Skeletal muscle cell (primary cell): ENCODE measurements around the gene KIF4A.
A peak's percentile ranks its signal among the peaks of the same experiment; 100 is the strongest.
"Not testable (repeated sequence)": the region's sequence is repeated elsewhere in the genome, so short reads cannot be mapped to it uniquely, and the experiment has no call there.

Experiments used
- DNase-seq: peaks from one replicate; pipeline ENCODE4 v3.0.0-alpha.2; 2010; ENCODE audit warnings: low read depth
- H3K4me3 ChIP-seq: 2 replicates; pipeline ENCODE4 v1.5.1; 2011; ENCODE audit warnings: low read depth, mild to moderate bottlenecking, control low read depth, low read length, moderate library complexity

Gene KIF4A, protein sequence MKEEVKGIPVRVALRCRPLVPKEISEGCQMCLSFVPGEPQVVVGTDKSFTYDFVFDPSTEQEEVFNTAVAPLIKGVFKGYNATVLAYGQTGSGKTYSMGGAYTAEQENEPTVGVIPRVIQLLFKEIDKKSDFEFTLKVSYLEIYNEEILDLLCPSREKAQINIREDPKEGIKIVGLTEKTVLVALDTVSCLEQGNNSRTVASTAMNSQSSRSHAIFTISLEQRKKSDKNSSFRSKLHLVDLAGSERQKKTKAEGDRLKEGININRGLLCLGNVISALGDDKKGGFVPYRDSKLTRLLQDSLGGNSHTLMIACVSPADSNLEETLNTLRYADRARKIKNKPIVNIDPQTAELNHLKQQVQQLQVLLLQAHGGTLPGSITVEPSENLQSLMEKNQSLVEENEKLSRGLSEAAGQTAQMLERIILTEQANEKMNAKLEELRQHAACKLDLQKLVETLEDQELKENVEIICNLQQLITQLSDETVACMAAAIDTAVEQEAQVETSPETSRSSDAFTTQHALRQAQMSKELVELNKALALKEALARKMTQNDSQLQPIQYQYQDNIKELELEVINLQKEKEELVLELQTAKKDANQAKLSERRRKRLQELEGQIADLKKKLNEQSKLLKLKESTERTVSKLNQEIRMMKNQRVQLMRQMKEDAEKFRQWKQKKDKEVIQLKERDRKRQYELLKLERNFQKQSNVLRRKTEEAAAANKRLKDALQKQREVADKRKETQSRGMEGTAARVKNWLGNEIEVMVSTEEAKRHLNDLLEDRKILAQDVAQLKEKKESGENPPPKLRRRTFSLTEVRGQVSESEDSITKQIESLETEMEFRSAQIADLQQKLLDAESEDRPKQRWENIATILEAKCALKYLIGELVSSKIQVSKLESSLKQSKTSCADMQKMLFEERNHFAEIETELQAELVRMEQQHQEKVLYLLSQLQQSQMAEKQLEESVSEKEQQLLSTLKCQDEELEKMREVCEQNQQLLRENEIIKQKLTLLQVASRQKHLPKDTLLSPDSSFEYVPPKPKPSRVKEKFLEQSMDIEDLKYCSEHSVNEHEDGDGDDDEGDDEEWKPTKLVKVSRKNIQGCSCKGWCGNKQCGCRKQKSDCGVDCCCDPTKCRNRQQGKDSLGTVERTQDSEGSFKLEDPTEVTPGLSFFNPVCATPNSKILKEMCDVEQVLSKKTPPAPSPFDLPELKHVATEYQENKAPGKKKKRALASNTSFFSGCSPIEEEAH

DNA sequence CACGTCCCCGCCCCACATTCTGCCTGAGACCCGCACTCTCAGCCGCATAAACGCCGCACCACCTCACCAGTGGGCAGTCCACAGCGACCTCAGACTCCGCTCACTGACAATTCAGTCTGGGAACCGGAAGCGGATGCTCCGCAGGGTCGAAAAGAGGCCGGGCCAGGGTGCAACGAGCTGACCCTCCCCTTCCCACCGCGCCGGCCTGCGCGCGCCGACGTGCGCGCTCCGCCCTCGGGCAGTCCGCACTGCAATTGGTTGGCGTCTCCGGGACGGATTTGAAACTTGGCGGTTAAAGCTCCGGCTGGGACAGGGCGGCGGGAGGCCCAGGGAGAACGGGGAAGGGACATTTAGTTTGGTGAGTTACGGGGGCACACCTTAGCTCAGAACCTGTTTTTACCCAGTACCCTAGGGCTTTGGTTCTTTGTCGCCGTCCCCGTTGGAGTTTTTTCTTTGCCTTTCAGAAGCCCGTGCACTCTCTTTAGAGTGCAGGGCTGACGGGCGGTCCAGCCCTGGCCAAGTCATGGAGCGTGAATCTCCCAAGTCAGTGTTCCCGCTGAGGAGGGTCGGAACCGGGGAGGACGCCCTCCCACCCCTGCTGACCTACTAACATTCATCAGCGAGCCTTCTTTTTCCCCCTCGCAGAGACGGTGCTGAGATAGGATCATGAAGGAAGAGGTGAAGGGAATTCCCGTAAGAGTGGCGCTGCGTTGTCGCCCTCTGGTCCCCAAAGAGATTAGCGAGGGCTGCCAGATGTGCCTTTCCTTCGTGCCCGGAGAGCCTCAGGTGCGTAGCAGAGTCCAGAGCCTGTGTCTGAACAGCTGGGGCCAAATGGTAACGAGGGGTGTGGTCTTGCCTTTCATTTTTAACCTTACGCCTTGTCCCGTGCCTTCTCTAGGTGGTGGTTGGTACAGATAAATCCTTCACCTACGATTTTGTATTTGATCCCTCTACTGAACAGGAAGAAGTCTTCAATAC, at the start of gene KIF4A, which contains the start of gene PDZD11:
KIF4A (plus strand) TSS at position 312 of the 978 bp plus-strand sequence; CDS start at position 667, 355 bp downstream.
PDZD11 (minus strand) TSS at position 135 of the 978 bp plus-strand sequence. CDS start 586 bp downstream, outside the sequence.
- H3K4me3 ChIP-seq: peak within 1 kb of the TSS; percentile 71

DNA sequence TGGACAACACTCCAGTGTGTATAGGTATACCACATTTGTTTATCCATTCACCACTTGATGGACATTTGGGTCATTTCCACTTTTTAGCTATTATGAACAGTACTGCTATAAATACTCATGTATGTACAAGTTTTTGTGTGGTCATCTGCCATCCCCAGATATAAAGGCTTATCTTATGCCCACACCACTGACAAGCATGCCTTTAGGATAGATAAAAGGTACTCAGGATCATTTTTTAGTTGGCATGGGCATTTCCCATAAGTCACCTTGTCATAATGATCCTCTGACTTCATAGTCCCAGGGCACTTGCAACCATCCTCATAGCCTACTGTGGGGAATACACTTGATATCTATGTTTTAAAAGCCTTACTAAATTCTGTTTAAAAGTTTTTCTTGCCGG, 49.2 kb upstream of the KIF4A start:
- no peak overlapping the region for H3K4me3 ChIP-seq
- no peak for DNase-seq

More for the DNA sequence above, at the start of gene KIF4A, which contains the start of gene PDZD11:
- peak; percentile 27 for DNase-seq

- no peak overlapping the region for H3K4me3 ChIP-seq
- DNase-seq: no peak
Observed at GRCh38 chrX:70241501-70241900, 48.4 kb upstream of the KIF4A start.

DNA sequence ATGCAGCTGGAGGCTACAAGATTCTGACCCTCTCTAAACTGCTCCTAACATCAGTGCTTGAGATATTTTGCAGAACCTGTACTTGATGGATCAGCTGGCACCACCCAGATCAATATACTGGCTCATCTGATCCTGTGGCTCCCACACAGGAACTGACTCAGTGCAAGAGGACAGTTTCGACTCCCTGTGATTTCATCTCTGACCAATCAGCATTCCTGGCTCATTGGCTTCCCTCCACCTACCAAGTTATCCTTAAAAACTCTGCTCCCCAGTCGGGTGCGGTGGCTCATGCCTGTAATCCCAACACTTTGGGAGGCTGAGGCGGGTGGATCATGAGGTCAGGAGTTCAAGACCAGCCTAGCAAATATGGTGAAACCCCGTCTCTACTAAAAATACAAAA, 46.3 kb upstream of the KIF4A start:
- not testable (repeated sequence) for H3K4me3 ChIP-seq, DNase-seq

DNA sequence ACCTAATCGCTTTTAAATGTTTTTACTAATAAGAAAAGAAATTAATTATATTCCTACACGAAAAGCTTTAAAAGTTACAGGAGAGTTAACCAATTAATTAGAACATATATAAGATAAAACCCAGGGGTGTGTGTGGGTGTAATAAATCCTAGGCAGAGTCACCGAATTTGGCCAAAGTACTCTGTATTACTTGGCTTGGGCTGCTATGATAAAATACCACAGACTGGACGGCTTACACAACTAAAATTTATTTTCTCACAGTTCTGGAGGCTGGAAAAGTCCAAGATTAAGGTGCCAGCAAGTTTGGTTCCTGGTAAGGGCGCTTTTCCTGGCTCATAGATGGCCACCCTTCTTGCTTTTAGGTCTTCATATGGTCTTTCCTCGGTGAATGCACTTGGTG, 45.0 kb upstream of the KIF4A start:
- no peak for DNase-seq
- H3K4me3 ChIP-seq: no peak overlapping the region

DNA sequence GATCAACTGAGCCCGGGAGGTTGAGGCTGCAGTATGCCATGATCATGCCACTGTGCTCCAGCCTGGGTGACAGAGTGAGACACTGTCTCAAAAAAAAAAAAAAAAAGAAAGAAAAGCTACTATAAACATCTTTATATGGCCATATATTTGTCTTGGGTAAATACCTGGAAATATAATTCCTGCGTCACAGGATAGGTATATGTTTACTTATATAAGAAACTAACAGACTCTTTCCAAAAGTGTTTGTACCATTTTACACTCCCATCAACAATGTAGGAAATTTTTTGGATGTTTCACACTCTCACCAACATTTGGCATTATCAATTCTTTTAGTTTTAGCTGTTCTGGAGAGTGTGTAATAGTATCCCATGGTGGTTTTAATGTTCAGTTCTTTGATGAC, 42.7 kb upstream of the KIF4A start:
- no peak overlapping the region for H3K4me3 ChIP-seq
- no peak for DNase-seq

- no peak for DNase-seq
Observed at GRCh38 chrX:70252491-70252890, 37.4 kb upstream of the KIF4A start.

GRCh38 chrX:70253377-70254062, 36.4 kb upstream of the KIF4A start:
- no peak for DNase-seq

More at GRCh38 chrX:70252491-70252890, 37.4 kb upstream of the KIF4A start:
- H3K4me3 ChIP-seq: no peak overlapping the region

GRCh38 chrX:70254063-70254400, 35.9 kb upstream of the KIF4A start:
- DNase-seq: no peak
- no peak overlapping the region for H3K4me3 ChIP-seq

More at GRCh38 chrX:70253377-70254062, 36.4 kb upstream of the KIF4A start:
- no peak overlapping the region for H3K4me3 ChIP-seq

DNA sequence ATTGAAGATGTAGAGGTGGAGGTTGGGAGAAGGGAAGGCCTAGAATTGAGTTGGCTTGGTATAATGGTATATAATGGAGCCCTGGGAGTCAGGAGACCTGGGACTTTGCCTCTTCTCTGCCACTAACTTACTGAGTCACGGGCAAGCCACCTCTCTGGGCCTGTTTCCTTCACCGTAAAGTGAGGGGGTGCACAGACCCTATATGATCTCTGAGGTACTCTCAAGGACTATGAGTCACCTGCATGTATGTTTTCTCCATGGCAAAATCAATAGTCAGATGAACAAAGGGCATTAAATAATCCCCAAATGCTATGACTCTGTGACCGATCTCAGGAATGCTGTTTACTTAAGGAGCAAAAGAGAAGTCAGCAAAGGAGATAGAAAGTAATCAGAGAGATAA, 35.0 kb upstream of the KIF4A start:
- DNase-seq: no peak
- no peak overlapping the region for H3K4me3 ChIP-seq

GRCh38 chrX:70255452-70255851, 34.5 kb upstream of the KIF4A start:
- H3K4me3 ChIP-seq: no peak overlapping the region
- DNase-seq: no peak

DNA sequence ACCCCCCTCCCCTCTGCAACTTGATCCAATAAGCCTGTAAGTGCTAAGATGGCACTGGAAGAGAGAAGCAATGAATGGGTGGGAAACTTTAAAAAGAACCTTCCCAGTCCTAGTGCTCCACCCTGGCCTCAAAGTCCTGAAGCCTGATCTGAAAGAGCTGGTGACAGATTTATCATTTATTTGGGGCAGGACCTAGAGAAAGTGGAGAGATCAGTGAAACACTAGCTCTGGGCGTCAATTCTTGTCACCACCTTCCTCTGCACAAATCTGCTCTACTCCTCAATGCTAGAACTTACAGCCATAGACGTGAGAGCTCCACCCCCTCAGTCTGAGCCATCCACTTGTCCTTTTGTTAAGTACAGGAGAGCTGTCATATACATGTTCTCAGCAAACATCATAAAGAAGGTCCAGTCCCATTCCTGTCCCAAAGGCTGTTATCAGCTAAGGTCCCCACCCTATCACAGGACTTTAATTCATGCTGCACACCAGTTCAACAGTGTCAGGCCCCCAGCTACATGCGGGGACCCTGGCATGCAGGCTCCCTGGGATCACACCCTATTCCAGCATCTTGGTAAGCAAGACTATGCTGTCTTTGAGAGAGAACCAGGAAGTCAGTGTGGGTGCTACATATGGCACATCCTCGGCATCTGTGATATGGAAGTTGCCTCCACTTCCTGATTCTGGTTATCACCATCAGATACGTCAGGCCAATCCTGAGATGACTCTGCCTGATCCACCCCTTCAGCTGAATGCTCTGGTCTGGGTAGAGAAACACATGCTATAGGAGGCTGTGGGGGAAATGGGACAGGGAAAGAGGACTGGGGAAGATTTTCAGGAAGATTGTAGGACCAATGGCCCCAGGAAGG, 32.2 kb upstream of the KIF4A start:
- no peak for DNase-seq
- no peak overlapping the region for H3K4me3 ChIP-seq

GRCh38 chrX:70260104-70260503, 29.8 kb upstream of the KIF4A start, which contains the start of gene P2RY4:
TSS of gene P2RY4 (minus strand) at chrX:70260204. CDS start at chrX:70259624, 580 bp downstream.
- no peak within 1 kb of the TSS for H3K4me3 ChIP-seq
- no peak for DNase-seq

DNA sequence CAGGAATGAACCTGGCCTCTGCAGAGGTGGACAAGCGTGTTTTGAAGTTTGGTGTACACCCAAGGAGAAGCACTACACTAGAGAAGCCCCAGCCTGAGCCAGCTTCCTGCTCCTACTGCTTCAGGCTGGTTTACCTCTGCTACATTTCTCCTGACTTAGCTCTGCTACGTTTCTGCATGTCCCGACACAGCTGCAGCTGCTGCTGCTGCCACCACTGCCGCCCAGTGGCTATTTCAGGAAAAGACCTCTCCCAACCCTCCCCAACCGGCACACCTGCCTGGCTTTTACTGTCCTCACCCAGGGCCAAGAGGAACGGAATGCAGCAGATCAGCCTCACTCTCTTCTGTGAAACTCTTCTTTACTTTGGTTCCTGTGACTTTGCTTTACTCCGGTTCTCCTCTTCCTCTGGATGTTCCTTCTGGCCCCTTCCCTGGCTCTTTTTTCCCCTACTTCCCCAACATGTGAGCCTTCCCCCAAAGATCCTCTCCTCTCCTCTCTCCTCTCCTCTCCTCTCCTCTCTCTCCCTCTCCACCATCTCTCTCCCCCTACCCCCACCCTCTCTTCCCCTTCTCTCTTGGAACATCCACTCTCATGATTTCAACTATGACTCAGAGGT, 26.8 kb upstream of the KIF4A start:
- H3K4me3 ChIP-seq: no peak overlapping the region
- no peak for DNase-seq

GRCh38 chrX:70264784-70265183, 25.1 kb upstream of the KIF4A start:
- H3K4me3 ChIP-seq: no peak overlapping the region
- no peak for DNase-seq

DNA sequence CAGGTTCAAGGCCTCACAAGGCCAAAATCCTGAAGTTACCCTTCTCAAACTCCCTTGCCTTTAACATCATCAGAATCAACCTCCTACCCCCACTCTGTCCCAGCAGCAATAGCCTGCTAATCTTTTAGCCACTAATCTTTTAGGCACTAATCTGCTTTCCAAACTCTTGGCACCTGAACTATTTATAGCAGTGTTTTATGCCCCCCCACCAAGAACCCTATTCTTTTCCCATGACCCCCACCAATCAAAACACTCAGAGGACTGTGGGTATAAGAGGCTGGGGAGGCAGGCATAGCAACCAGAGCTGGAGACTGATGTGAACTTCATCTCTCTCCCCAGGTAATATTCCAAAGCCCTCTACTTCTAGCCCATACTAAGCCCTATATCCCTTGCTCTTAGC, 21.9 kb upstream of the KIF4A start, which contains the start of gene ARR3:
ARR3 (plus strand) TSS at position 301 of the 400 bp plus-strand sequence. CDS start 1,052 bp downstream, outside the sequence.
- H3K4me3 ChIP-seq: no peak within 1 kb of the TSS

More for the DNA sequence above, 21.9 kb upstream of the KIF4A start, which contains the start of gene ARR3:
- no peak for DNase-seq
